Lower leg skin (tissue), 3 donors: ENCODE measurements around the gene GMEB2.

Experiments
- CTCF ChIP-seq, 3 donors: fragments of 450-650 bp; IDR thresholded peaks; one replicate each; pipeline ENCODE4 v1.5.1; 2016; ENCODE audit warnings: antibody characterized with exemption in 3 of 3, mild to moderate bottlenecking in 3 of 3, moderate library complexity in 2 of 3
- POLR2A ChIP-seq, 2 donors: fragments of 450-650 bp; IDR thresholded peaks; one replicate each; pipeline ENCODE4 v1.6.1; 2016 to 2017; ENCODE audit warnings: antibody characterized with exemption in 2 of 2, mild to moderate bottlenecking in 1 of 2, moderate library complexity in 1 of 2

GRCh38 chr20:63540417-63541186, 86.3 kb downstream of the GMEB2 start:
- TF ChIP-seq CTCF (IDR thresholded peaks at IDR 0.05) (no peak), POLR2A (IDR thresholded peaks at IDR 0.05) (no peak)
